ENCODE results near the gene KPNA6. TPM values are rescaled to one million over a fixed set of nuclear protein-coding genes. Genes with fewer than 3 reads are reported as not detected.

The KPNA6 gene
- total and polyA plus RNA-seq, 2 of the 13 experiments (the other 11 are each of a cell fraction or from before 2014, with no cell fraction given) = 22.0 to 47.5 TPM

- TF ChIP-seq TRIM22 (IDR thresholded peaks at IDR 0.05) = no peak
- TF ChIP-seq ZNF563 (CRISPR knock-in tag; IDR thresholded peaks at IDR 0.05) = 0 out of 2 replicates have a peak, but pooled peaks have one; percentile 2
- TF ChIP-seq YY1 (IDR thresholded peaks at IDR 0.05; ENCODE audit: insufficient read depth, insufficient replicate concordance, low read depth, low read length) = peak; percentile 65
- no peak for TF ChIP-seq CEBPG (CRISPR knock-in tag; IDR thresholded peaks at IDR 0.05)
- TF ChIP-seq ZBTB21 (CRISPR knock-in tag; IDR thresholded peaks at IDR 0.05) = no peak
- TF ChIP-seq ZNF260 (CRISPR knock-in tag; IDR thresholded peaks at IDR 0.05; ENCODE audit: borderline replicate concordance, low read depth) = no peak
- TF ChIP-seq PCBP1 (IDR thresholded peaks at IDR 0.05; ENCODE audit: borderline replicate concordance, low read depth, low read length) = no peak
- TF ChIP-seq SP4 (CRISPR knock-in tag; IDR thresholded peaks at IDR 0.05) = 0 out of 2 replicates have a peak, but pooled peaks have one; percentile 17
- no peak for TF ChIP-seq ZSCAN30 (CRISPR knock-in tag; IDR thresholded peaks at IDR 0.05)
- TF ChIP-seq ZNF850 (CRISPR knock-in tag; conservative IDR thresholded peaks at IDR 0.05) = 0 out of 2 replicates have a peak, but pooled peaks have one; percentile 24
- TF ChIP-seq PATZ1 (CRISPR knock-in tag; IDR thresholded peaks at IDR 0.05) = peak; percentile 94
- TF ChIP-seq ZNF24 (IDR thresholded peaks at IDR 0.05) = no peak
- 0 out of 2 replicates have a peak, but pooled peaks have one; percentile 36 for TF ChIP-seq SAFB2 (CRISPR knock-in tag; IDR thresholded peaks at IDR 0.05; ENCODE audit: borderline replicate concordance, low read depth)
- 0 out of 2 replicates have a peak, but pooled peaks have one; percentile 66 for TF ChIP-seq ZNF780A (CRISPR knock-in tag; IDR thresholded peaks at IDR 0.05)
- TF ChIP-seq POGZ (CRISPR knock-in tag; IDR thresholded peaks at IDR 0.05) = no peak
- no peak for TF ChIP-seq MTA3 (CRISPR knock-in tag; IDR thresholded peaks at IDR 0.05)
- TF ChIP-seq PRPF4 (IDR thresholded peaks at IDR 0.05; ENCODE audit: low read depth, low read length, poor library complexity, severe bottlenecking) = no peak
- no peak for TF ChIP-seq ZNF180 (CRISPR knock-in tag; IDR thresholded peaks at IDR 0.05; ENCODE audit: borderline replicate concordance, low read depth)
- no peak for TF ChIP-seq HES4 (CRISPR knock-in tag; IDR thresholded peaks at IDR 0.05; ENCODE audit: borderline replicate concordance)
- no peak for TF ChIP-seq ZNF513 (CRISPR knock-in tag; conservative IDR thresholded peaks at IDR 0.05)
- TF ChIP-seq ZC3H4 (CRISPR knock-in tag; IDR thresholded peaks at IDR 0.05; ENCODE audit: borderline replicate concordance) = no peak
- peak; percentile 64 to 78 for TF ChIP-seq POLR2A (IDR thresholded peaks at IDR 0.05; ENCODE audit: insufficient read depth in 1 of 2, low read depth in 2 of 2, low read length in 2 of 2)
- no peak for TF ChIP-seq SNAI1 (CRISPR knock-in tag; IDR thresholded peaks at IDR 0.05; ENCODE audit: borderline replicate concordance)
- peak; percentile 92 for TF ChIP-seq RFX1 (IDR thresholded peaks at IDR 0.05)
- no peak for TF ChIP-seq NR2F2 (IDR thresholded peaks at IDR 0.05; ENCODE audit: borderline replicate concordance, low read depth)
Observed at GRCh38 chr1:32205401-32206370, 97.8 kb downstream of the KPNA6 start, which contains the start of gene IQCC (continued).
